PFSK-1 (cell line): Measurements from ENCODE around the gene DAG1.

Experiments
- FOXP2 ChIP-seq: optimal IDR thresholded peaks from 2 replicates; pipeline ENCODE3; 2011; ENCODE audit warnings: borderline replicate concordance, control low read depth, inconsistent platforms; ENCODE audit not compliant: insufficient read depth; ENCODE audit errors: extremely low read length, extremely low read depth
- POLR2AphosphoS5 ChIP-seq: IDR thresholded peaks from 2 replicates; pipeline ENCODE4 v1.6.1; 2012; ENCODE audit warnings: low read depth, mild to moderate bottlenecking, control low read depth, low read length, moderate library complexity
- SIN3A ChIP-seq: IDR thresholded peaks from 2 replicates; pipeline ENCODE4 v1.6.1; 2012; ENCODE audit warnings: mild to moderate bottlenecking, low read length, moderate library complexity, borderline replicate concordance; ENCODE audit not compliant: insufficient read depth
- TAF1 ChIP-seq: IDR thresholded peaks from 2 replicates; pipeline ENCODE4 v1.6.1; 2012; ENCODE audit warnings: low read length, control low read depth, borderline replicate concordance; ENCODE audit not compliant: insufficient read depth
- TF ChIP-seq, protein P1 (sequence below), 2 experiments: IDR thresholded peaks; 2 replicates each; pipeline versions ENCODE4 v1.6.1 to v1.8.0; 2011 to 2012; ENCODE audit warnings: low read depth in 2 of 2, low read length in 2 of 2, control low read depth in 1 of 2, inconsistent platforms in 1 of 2, mild to moderate bottlenecking in 1 of 2, moderate library complexity in 1 of 2; ENCODE audit not compliant: insufficient read depth in 1 of 2

Gene DAG1

DNA sequence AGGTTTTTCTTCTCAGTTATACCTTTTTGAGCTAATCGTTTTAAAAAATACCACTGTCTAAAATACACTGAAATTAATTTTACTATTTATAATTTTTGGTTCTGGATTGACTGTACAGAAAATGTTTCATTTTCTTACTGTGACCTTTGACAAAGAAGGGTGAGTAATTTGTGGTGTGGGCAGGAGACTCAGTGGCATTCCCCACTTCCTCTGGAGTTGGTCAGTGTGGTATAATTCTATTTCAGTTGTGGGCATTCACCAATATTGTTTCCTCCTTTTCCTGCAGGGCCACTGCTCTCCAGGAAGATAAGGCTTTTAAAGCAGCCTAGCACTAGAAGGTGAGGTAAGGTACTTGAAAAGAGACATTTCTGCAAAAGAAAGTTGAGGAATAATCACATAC lies 6.5 kb downstream of the DAG1 start:
- TF ChIP-seq, protein P1, sequence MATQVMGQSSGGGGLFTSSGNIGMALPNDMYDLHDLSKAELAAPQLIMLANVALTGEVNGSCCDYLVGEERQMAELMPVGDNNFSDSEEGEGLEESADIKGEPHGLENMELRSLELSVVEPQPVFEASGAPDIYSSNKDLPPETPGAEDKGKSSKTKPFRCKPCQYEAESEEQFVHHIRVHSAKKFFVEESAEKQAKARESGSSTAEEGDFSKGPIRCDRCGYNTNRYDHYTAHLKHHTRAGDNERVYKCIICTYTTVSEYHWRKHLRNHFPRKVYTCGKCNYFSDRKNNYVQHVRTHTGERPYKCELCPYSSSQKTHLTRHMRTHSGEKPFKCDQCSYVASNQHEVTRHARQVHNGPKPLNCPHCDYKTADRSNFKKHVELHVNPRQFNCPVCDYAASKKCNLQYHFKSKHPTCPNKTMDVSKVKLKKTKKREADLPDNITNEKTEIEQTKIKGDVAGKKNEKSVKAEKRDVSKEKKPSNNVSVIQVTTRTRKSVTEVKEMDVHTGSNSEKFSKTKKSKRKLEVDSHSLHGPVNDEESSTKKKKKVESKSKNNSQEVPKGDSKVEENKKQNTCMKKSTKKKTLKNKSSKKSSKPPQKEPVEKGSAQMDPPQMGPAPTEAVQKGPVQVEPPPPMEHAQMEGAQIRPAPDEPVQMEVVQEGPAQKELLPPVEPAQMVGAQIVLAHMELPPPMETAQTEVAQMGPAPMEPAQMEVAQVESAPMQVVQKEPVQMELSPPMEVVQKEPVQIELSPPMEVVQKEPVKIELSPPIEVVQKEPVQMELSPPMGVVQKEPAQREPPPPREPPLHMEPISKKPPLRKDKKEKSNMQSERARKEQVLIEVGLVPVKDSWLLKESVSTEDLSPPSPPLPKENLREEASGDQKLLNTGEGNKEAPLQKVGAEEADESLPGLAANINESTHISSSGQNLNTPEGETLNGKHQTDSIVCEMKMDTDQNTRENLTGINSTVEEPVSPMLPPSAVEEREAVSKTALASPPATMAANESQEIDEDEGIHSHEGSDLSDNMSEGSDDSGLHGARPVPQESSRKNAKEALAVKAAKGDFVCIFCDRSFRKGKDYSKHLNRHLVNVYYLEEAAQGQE (IDR thresholded peaks at IDR 0.05; ENCODE audit: insufficient read depth in 1 of 2, low read depth in 2 of 2, low read length in 2 of 2): no peak
- TF ChIP-seq FOXP2 (no peak), POLR2AphosphoS5 (no peak), SIN3A (no peak), TAF1 (no peak)

DNA sequence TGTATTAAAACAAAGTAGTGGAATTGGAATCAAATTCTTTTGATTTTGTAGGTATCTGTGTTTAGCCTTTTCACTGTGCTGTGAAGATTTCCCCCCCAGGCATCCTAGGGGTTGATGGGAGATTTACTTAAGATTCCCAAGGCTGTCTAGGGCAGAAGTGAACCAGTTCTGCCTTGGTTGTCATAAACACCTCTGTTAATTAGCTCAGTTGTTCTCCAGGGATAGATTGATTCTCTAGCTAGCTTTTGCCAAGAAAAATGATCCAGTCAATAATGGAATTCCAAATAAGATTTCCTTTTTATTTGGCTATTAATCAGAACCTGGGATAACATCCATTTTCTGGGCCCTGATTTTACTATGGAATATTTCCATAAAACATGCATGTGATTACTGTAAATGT lies 12.7 kb downstream of the DAG1 start:
- no peak for TF ChIP-seq TAF1
- TF ChIP-seq, protein P1 (IDR thresholded peaks at IDR 0.05; ENCODE audit: insufficient read depth in 1 of 2, low read depth in 2 of 2, low read length in 2 of 2): no peak
- TF ChIP-seq POLR2AphosphoS5: no peak
- no peak for TF ChIP-seq FOXP2
- TF ChIP-seq SIN3A: no peak

DNA sequence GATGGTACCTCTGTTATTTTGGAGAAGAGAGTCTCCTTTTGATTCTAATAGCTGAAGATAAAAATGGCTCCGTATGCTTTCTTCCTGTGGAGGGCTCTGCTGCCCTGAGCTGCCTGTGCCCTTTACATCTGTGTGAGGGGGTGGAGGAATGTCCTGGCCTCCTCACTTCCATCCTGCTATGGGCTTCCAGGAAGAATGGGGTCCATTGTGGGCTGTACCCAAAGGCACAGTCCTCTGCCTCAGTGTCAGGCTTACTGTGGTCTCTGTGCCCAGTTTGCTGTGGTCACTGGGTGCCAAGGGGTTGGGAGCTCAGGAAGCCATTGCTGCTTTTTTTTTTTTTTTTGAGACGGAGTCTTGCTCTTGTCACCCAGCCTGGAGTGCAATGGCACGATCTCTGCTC lies 14.4 kb downstream of the DAG1 start:
- TF ChIP-seq FOXP2: no peak
- TF ChIP-seq, protein P1 (IDR thresholded peaks at IDR 0.05; ENCODE audit: insufficient read depth in 1 of 2, low read depth in 2 of 2, low read length in 2 of 2): no peak
- no peak for TF ChIP-seq POLR2AphosphoS5
- no peak for TF ChIP-seq TAF1
- no peak for TF ChIP-seq SIN3A

DNA sequence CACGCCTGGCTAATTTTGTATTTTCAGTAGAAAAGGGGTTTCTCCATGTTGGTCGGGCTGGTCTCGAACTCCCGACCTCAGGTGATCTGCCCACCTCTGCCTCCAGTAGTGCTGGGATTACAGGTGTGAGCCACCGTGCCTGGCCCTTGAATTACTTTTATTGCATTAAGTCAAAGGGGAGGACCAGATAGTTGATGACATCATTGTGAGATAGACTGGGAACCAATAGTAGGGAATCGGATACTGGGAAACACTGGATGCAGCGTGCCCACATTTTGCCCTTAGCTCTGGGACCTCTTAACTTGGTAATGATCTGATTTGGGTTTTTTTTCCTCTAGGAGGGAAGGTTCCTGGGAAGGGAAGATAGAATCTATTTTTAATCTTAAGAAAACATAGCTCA lies 19.2 kb downstream of the DAG1 start:
- TF ChIP-seq TAF1 (no peak), SIN3A (no peak), POLR2AphosphoS5 (no peak), FOXP2 (no peak)
- TF ChIP-seq, protein P1 (IDR thresholded peaks at IDR 0.05; ENCODE audit: insufficient read depth in 1 of 2, low read depth in 2 of 2, low read length in 2 of 2): no peak

DNA sequence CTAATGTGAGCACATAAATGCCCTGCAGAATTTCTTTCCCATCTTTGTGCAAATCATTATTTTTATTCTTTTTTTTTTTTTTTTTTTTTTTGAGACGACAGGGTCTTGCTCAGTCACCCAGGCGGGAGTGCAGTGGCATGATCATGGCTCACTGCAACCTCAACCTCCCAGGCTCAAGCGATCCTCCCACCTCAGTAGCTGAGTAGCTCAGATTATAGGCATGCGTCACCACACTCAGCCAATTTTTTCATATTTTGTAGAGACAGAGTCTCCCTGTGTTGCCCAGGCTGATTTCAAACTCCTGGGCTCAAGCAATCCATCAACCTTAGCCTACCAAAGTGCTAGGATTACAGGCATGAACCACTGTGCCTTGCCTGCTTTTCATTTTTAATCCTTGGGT lies 22.9 kb downstream of the DAG1 start:
- no peak for TF ChIP-seq POLR2AphosphoS5
- no peak for TF ChIP-seq TAF1
- TF ChIP-seq, protein P1 (IDR thresholded peaks at IDR 0.05; ENCODE audit: insufficient read depth in 1 of 2, low read depth in 2 of 2, low read length in 2 of 2): no peak
- TF ChIP-seq FOXP2: no peak
- no peak for TF ChIP-seq SIN3A
